HL-60/S4 treated with retinoic acid at 250 ng/mL for 4 days and 3 days (cell line): ENCODE results near the gene FAM234B.

Source experiments
- in situ Hi-C: fragments of 300-500 bp; cut with MboI; formaldehyde crosslinking; loops from 2 replicates; pipeline ENCODE4 v1.7.0; 2022; ENCODE audit warnings: low sequenced_read_pairs

The FAM234B gene

GRCh38 chr12:13044002-13044905, at the start of gene FAM234B:
Gene FAM234B, plus strand, starts transcription at chr12:13044381. Its CDS starts 23 bp downstream, at chr12:13044404.
- in situ Hi-C loops = no loop called here

GRCh38 chr12:12995088-12995487, 49.1 kb upstream of the FAM234B start:
- in situ Hi-C loops = loop anchor here (25.0 kb wide), 1 partner anchor 633 kb away; the partner anchor contains the start of genes BORCS5 and MANSC1

GRCh38 chr12:12996209-12996608, 48.0 kb upstream of the FAM234B start:
- in situ Hi-C loops = loop anchor here (25.0 kb wide), 1 partner anchor 634 kb away; the partner anchor contains the start of genes BORCS5 and MANSC1

GRCh38 chr12:12997156-12997555, 47.0 kb upstream of the FAM234B start:
- in situ Hi-C loops = loop anchor here (25.0 kb wide), 1 partner anchor 635 kb away; the partner anchor contains the start of genes BORCS5 and MANSC1

GRCh38 chr12:12997734-12998133, 46.4 kb upstream of the FAM234B start:
- in situ Hi-C loops = loop anchor here (25.0 kb wide), 1 partner anchor 635 kb away; the partner anchor contains the start of genes BORCS5 and MANSC1

GRCh38 chr12:12998248-12998647, 45.9 kb upstream of the FAM234B start:
- in situ Hi-C loops = loop anchor here (25.0 kb wide), 1 partner anchor 636 kb away; the partner anchor contains the start of genes BORCS5 and MANSC1

- in situ Hi-C loops = loop anchor here (25.0 kb wide), 1 partner anchor 637 kb away; the partner anchor contains the start of genes BORCS5 and MANSC1
Measured at GRCh38 chr12:12999271-12999958, 44.8 kb upstream of the FAM234B start.

GRCh38 chr12:12999959-13000615, 44.1 kb upstream of the FAM234B start, which contains the start of gene HEBP1:
Gene HEBP1, minus strand, starts transcription at chr12:13000265. Its CDS starts 151 bp downstream, at chr12:13000114.
- in situ Hi-C loops = loop anchor here (25.0 kb wide), 1 partner anchor 638 kb away; the partner anchor contains the start of genes BORCS5 and MANSC1

- in situ Hi-C loops = no loop called here
Measured at GRCh38 chr12:13000616-13000924, 43.6 kb upstream of the FAM234B start.

- in situ Hi-C loops = no loop called here
Measured at GRCh38 chr12:13000925-13001774, 43.0 kb upstream of the FAM234B start.

GRCh38 chr12:13001775-13002040, 42.5 kb upstream of the FAM234B start:
- in situ Hi-C loops = no loop called here

GRCh38 chr12:13002301-13003097, 41.7 kb upstream of the FAM234B start:
- in situ Hi-C loops = no loop called here

GRCh38 chr12:13004361-13004760, 39.8 kb upstream of the FAM234B start:
- in situ Hi-C loops = no loop called here

- in situ Hi-C loops = no loop called here
Measured at GRCh38 chr12:13004986-13005385, 39.2 kb upstream of the FAM234B start.

GRCh38 chr12:13005649-13006048, 38.5 kb upstream of the FAM234B start:
- in situ Hi-C loops = no loop called here

GRCh38 chr12:13007496-13008233, 36.5 kb upstream of the FAM234B start:
- in situ Hi-C loops = no loop called here

GRCh38 chr12:13008741-13009380, 35.3 kb upstream of the FAM234B start:
- in situ Hi-C loops = no loop called here

- in situ Hi-C loops = no loop called here
Measured at GRCh38 chr12:13011098-13011497, 33.1 kb upstream of the FAM234B start.
